ENCODE measurements around the gene CCNE1. TPM values are rescaled to one million over a fixed set of nuclear protein-coding genes. Genes with fewer than 3 reads are reported as not detected.
"Not testable (repeated sequence)": the region's sequence is repeated elsewhere in the genome, so short reads cannot be mapped to it uniquely, and the experiment has no call there.

Gene CCNE1
- total RNA-seq, 2 donors from 2014 or later, result not detected

DNA sequence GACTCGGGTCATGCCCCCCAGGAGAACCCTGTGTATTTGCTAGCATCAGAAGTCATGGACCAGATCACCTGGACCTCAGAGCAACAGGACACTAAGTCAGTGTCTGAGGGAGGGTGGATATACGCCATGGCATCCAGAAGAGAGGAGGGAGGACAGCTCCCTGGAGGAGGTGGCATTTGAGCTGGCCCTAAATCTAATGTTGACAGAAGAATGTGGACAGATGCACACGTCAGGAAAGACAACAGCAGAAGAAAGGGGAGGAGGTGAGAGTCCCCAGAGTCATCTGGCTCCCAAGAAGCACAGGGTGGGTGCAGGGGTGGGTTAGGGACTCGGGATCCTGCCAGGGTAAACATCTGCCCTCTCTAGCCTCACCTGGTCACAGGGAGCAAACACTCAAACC is 24.5 kb upstream of the CCNE1 start:
- H3K27ac ChIP-seq, result no peak overlapping the region
- TF ChIP-seq POLR2A (IDR thresholded peaks at IDR 0.05), result no peak
- TF ChIP-seq, protein P1, sequence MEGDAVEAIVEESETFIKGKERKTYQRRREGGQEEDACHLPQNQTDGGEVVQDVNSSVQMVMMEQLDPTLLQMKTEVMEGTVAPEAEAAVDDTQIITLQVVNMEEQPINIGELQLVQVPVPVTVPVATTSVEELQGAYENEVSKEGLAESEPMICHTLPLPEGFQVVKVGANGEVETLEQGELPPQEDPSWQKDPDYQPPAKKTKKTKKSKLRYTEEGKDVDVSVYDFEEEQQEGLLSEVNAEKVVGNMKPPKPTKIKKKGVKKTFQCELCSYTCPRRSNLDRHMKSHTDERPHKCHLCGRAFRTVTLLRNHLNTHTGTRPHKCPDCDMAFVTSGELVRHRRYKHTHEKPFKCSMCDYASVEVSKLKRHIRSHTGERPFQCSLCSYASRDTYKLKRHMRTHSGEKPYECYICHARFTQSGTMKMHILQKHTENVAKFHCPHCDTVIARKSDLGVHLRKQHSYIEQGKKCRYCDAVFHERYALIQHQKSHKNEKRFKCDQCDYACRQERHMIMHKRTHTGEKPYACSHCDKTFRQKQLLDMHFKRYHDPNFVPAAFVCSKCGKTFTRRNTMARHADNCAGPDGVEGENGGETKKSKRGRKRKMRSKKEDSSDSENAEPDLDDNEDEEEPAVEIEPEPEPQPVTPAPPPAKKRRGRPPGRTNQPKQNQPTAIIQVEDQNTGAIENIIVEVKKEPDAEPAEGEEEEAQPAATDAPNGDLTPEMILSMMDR (IDR thresholded peaks at IDR 0.05), result no peak
- intact Hi-C loops (cut with DNase I), result no loop called here
- H3K27me3 ChIP-seq, result no peaks in the 10 kb centered on the region
- ATAC-seq (no peak), DNase-seq (no peak)
- no peaks in the 10 kb centered on the region for H3K36me3 ChIP-seq (replicated peaks in 1 of 2; ENCODE audit: insufficient read depth in 1 of 2, low read depth in 2 of 2)
- H3K4me1 ChIP-seq, result no peaks in the 10 kb centered on the region
- no peaks in the 10 kb centered on the region for H3K9me3 ChIP-seq
- H3K4me3 ChIP-seq, result no peak overlapping the region
- 59 to 66% methylated on average over 4 of the region's 4 CpGs for WGBS, 2 donors

DNA sequence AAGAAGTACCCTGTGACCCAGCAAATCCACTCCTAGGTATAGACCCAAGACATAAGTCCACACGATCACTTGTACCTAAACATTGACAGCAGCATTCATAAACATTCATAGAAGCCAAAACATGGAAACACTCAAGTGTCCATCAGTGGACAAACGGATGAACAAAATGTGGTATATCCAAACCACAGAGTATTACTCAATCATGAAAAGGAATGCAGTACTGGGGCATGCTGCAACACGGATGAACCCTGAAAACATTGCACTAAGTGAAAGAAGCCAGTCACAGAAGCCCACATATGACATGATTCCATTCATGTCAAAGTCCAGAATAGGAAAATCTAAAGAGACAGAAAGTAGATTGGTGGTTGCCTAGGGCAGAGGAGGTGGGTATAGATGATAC is 22.8 kb upstream of the CCNE1 start:
- Histone ChIP-seq H3K4me3 (no peak overlapping the region), H3K9me3 (no peaks in the 10 kb centered on the region), H3K36me3 (replicated peaks in 1 of 2; ENCODE audit: insufficient read depth in 1 of 2, low read depth in 2 of 2) (no peaks in the 10 kb centered on the region), H3K27me3 (no peaks in the 10 kb centered on the region), H3K4me1 (no peaks in the 10 kb centered on the region), H3K27ac (no peak overlapping the region)
- DNase-seq, result no peak
- intact Hi-C loops (cut with DNase I), result no loop called here
- no peak for TF ChIP-seq POLR2A (IDR thresholded peaks at IDR 0.05)
- TF ChIP-seq, protein P1 (IDR thresholded peaks at IDR 0.05), result no peak
- WGBS, 2 donors, result 76 to 88% methylated on average over 3 of the region's 3 CpGs
- ATAC-seq, result no peak

DNA sequence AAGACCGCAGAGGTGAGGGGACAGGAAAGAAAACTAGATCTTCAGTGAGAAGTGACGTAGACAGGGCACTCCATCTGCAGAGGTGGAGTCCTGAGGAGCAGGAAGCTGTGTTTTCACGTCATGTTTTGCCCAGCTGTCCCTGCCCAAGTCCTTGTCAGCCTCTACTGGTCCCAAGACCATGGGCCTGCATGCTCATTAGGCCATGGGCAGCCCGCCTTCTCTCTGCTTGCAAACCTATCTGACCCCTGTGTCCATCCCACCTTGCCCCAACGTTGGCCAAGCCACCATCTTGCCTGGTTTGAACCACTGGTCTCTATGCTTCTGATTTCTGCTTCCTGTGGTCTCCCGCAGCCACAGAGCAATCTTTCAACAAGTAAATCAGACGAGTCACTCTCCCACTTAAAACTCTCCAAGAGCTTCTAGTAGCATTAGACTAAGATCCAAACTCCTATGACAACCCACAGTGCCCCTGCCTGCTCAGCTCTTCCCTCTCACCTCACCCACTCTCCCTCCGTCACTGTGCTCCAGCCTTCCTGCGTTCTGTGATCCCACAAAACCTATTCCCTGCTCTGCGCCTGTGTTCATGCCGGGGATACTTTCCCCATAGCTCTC is 18.6 kb upstream of the CCNE1 start:
- Histone ChIP-seq H3K4me3 (no peak overlapping the region), H3K4me1 (no peaks in the 10 kb centered on the region), H3K9me3 (no peaks in the 10 kb centered on the region), H3K27me3 (no peaks in the 10 kb centered on the region), H3K36me3 (replicated peaks in 1 of 2; ENCODE audit: insufficient read depth in 1 of 2, low read depth in 2 of 2) (no peaks in the 10 kb centered on the region), H3K27ac (no peak overlapping the region)
- intact Hi-C loops (cut with DNase I), result no loop called here
- 83% methylated on average over 10 of the region's 11 CpGs for WGBS, 2 donors
- DNase-seq, result no peak
- no peak for ATAC-seq
- no peak for TF ChIP-seq POLR2A (IDR thresholded peaks at IDR 0.05)
- TF ChIP-seq, protein P1 (IDR thresholded peaks at IDR 0.05), result no peak

DNA sequence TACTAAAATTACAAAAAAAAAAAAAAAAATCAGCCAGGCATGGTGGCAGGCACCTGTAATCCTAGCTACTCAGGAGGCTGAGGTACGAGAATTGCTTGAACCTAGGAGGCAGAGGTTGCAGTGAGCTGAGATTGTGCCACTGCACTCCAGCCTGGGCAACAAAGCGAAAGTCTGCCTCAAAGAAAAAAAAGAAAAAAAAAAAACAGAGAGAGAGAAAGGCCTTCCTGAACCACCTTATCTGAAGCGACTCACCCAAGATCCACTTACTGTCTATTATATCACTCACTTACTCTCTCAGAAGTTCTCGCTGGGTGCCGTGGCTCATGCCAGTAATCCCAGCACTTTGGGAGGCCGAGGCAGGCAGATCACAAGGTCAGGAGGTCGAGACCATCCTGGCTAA is 17.3 kb upstream of the CCNE1 start:
- H3K27me3 ChIP-seq; H3K36me3 ChIP-seq (replicated peaks in 1 of 2; ENCODE audit: insufficient read depth in 1 of 2, low read depth in 2 of 2); H3K4me3 ChIP-seq; H3K4me1 ChIP-seq; intact Hi-C loops (cut with DNase I); H3K27ac ChIP-seq; H3K9me3 ChIP-seq; ATAC-seq; DNase-seq: not testable (repeated sequence)
- 88% methylated on average over 7 of the region's 7 CpGs for WGBS, 2 donors

DNA sequence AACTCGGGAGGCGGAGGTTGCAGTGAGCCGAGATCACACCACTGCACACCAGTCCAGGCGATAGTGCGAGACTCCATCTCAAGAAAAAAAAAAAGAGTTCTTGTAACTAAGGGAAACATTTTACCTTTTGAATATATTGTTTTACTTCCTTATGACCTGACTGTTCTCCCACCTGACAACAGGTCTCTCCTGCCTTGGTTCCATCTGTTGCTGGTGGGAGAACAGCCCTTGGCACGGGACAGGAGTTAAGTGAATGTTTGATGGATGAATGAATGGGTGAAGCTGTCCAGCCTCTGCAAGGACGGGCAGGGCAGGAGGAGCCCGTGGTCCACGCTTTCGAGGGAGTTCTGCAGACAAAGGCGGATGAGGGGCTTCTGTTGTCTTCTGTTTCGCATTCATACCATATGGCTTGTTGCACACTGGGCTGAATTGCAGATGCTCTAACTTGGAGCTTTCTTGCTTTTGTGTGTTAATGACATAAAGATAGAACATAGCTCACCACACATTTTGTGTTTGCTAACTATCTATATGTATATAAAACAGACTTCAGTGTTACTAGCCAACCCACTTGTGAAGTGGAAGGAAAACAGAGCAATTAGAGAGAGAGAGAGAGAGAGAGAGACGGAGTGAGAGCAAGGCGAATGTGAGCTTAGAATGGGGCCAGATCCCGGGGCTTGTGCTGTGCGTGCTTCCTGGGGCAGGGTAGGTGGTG is 16.2 kb upstream of the CCNE1 start:
- TF ChIP-seq, protein P1 (IDR thresholded peaks at IDR 0.05), result no peak
- TF ChIP-seq POLR2A (IDR thresholded peaks at IDR 0.05), result no peak
- Histone ChIP-seq H3K27me3 (no peaks in the 10 kb centered on the region), H3K27ac (no peak overlapping the region), H3K4me1 (no peaks in the 10 kb centered on the region), H3K36me3 (replicated peaks in 1 of 2; ENCODE audit: insufficient read depth in 1 of 2, low read depth in 2 of 2) (no peaks in the 10 kb centered on the region), H3K9me3 (no peaks in the 10 kb centered on the region), H3K4me3 (no peak overlapping the region)
- DNase-seq (no peak), ATAC-seq (no peak)
- 81 to 89% methylated on average over 16 of the region's 16 CpGs for WGBS, 2 donors
- intact Hi-C loops (cut with DNase I), result no loop called here
